HEK293T (cell line): Measurements from ENCODE around the gene SIK3.

Experiments
- BHLHE40 ChIP-seq: fragments of 450-650 bp; IDR thresholded peaks from 2 replicates; pipeline ENCODE4 v1.6.1; 2016; ENCODE audit warnings: mild to moderate bottlenecking, moderate library complexity, borderline replicate concordance
- NFRKB ChIP-seq: fragments of 450-650 bp; IDR thresholded peaks from 2 replicates; pipeline ENCODE4 v1.6.1; 2016; ENCODE audit warnings: mild to moderate bottlenecking, moderate library complexity
- SP1 ChIP-seq: fragments of 450-650 bp; IDR thresholded peaks from 2 replicates; pipeline ENCODE4 v1.6.1; 2017

- no peak for TF ChIP-seq SP1
- no peak for TF ChIP-seq BHLHE40
- no peak for TF ChIP-seq NFRKB
These were observed 60.8 kb downstream of the SIK3 start for GRCh38 chr11:117037279-117037974.
